GM12878 (cell line): Measurements from ENCODE around the gene EEF1AKMT3. TPM values are rescaled to one million over a fixed set of nuclear protein-coding genes. Genes with fewer than 3 reads are reported as not detected.

Source experiments
- ATAC-seq: fragments of 200-7000 bp; cut with Tn5 transposase; 3 replicates; pipeline ENCODE4 v1.9.1; 2020; ENCODE audit warnings: mild to moderate bottlenecking, moderate library complexity
- BruUV-seq: library from RNA; stranded (reverse); fragments of 400-500 nt; replicated peaks from 2 replicates; lab custom pipeline; 2021; lab: Mats Ljungman, UMichigan
- CTCF ChIA-PET: fragments of 300-600 bp; sonication (Branson Sonifier 250); formaldehyde crosslinking; extraction: SDS; loops from one replicate; lab custom pipeline; 2021; ENCODE audit warnings: inconsistent platforms; lab: Yijun Ruan, JAX
- POLR2A ChIA-PET: fragments of 350-600 bp; formaldehyde crosslinking; extraction: SDS; loops from one replicate; lab custom pipeline; 2021; ENCODE audit warnings: inconsistent platforms; lab: Charles Lee
- RAD21 ChIA-PET: fragments of 300-600 bp; sonication (Branson Sonifier 250); formaldehyde crosslinking; loops from one replicate; lab custom pipeline; 2023; ENCODE audit warnings: antibody characterized with exemption; ENCODE audit not compliant: unreplicated experiment; lab: Charles Lee
- SMC1A ChIA-PET: fragments of 300-600 bp; sonication (Branson Sonifier 250); formaldehyde crosslinking; loops from one replicate; lab custom pipeline; 2023; ENCODE audit not compliant: unreplicated experiment, uncharacterized antibody; lab: Charles Lee
- DNase-seq: peaks from one replicate; pipeline ENCODE4 v3.0.0-alpha.2; 2011; ENCODE audit warnings: low read depth, low spot score
- FAIRE-seq: peaks from 3 replicates; lab custom pipeline; 2011; peaks lifted over from hg19 to GRCh38; lab: Jason Lieb, UNC
- H2AFZ ChIP-seq: 2 replicates; pipeline ENCODE4 v1.6.0; 2011; ENCODE audit warnings: low read depth, low read length, control low read depth; ENCODE audit not compliant: control insufficient read depth
- H3K27ac ChIP-seq: 2 replicates; pipeline ENCODE4 v1.5.1; 2011; ENCODE audit warnings: control low read depth; ENCODE audit not compliant: control insufficient read depth, insufficient read depth
- H3K27me3 ChIP-seq, 2 experiments: replicated peaks in 1 of 2; 2 replicates each; pipeline versions ENCODE4 v1.6.0 to v1.6.1; 2011; ENCODE audit warnings: low read length in 1 of 2; ENCODE audit not compliant: control insufficient read depth in 2 of 2, insufficient read depth in 2 of 2
- H3K36me3 ChIP-seq, 2 experiments: 2 replicates each; pipeline ENCODE4 v1.5.1; 2011; ENCODE audit warnings: low read length in 1 of 2; ENCODE audit not compliant: control insufficient read depth in 2 of 2, insufficient read depth in 2 of 2
- H3K4me1 ChIP-seq: 2 replicates; pipeline ENCODE4 v1.6.1; 2011; ENCODE audit warnings: mild to moderate bottlenecking, low read length, moderate library complexity, mixed read lengths; ENCODE audit not compliant: control insufficient read depth, insufficient read depth
- H3K4me2 ChIP-seq: 2 replicates; pipeline ENCODE4 v1.6.0; 2011; ENCODE audit warnings: control low read depth; ENCODE audit not compliant: control insufficient read depth, insufficient read depth
- H3K4me3 ChIP-seq: fragments of 200-600 bp; sonication (generic); 2 replicates; pipeline ENCODE4 v1.5.1; 2016
- H3K79me2 ChIP-seq: 2 replicates; pipeline ENCODE4 v1.6.0; 2011; ENCODE audit warnings: low read length; ENCODE audit not compliant: control insufficient read depth, insufficient read depth
- H3K9ac ChIP-seq: 2 replicates; pipeline ENCODE4 v1.8.0; 2011; ENCODE audit warnings: low read length, control low read depth, mixed read lengths; ENCODE audit not compliant: control insufficient read depth, insufficient read depth
- H3K9me3 ChIP-seq: replicated peaks from 3 replicates; pipeline ENCODE4 v1.5.1; 2011; ENCODE audit warnings: mild to moderate bottlenecking, low read length; ENCODE audit not compliant: control insufficient read depth, insufficient read depth
- H4K20me1 ChIP-seq: 2 replicates; pipeline ENCODE4 v1.6.0; 2011; ENCODE audit not compliant: control insufficient read depth, insufficient read depth
- BCL3 ChIP-seq: IDR thresholded peaks from 2 replicates; pipeline ENCODE4 v1.6.1; 2011; ENCODE audit warnings: borderline replicate concordance, low read depth, mild to moderate bottlenecking, moderate library complexity, low read length; ENCODE audit not compliant: insufficient read depth, poor library complexity, severe bottlenecking
- CUX1 ChIP-seq: IDR thresholded peaks from 2 replicates; pipeline ENCODE4 v1.6.1; 2012; ENCODE audit warnings: improper control_type of control experiment, low read depth, low read length; ENCODE audit not compliant: insufficient replicate concordance
- DPF2 ChIP-seq: fragments of 450-650 bp; IDR thresholded peaks from 2 replicates; pipeline ENCODE4 v1.6.1; 2017; ENCODE audit warnings: mild to moderate bottlenecking
- ETV6 ChIP-seq, 2 experiments: fragments of 450-650 bp in 1 of 2; IDR thresholded peaks in 1 of 2; conservative IDR thresholded peaks in 1 of 2; 2 replicates each; pipeline ENCODE4 v1.6.1; 2014; ENCODE audit warnings: antibody characterized with exemption in 1 of 2, borderline replicate concordance in 1 of 2, low read depth in 1 of 2, mild to moderate bottlenecking in 1 of 2, moderate library complexity in 1 of 2
- GABPA ChIP-seq: IDR thresholded peaks from 2 replicates; pipeline ENCODE4 v1.6.1; 2014; ENCODE audit warnings: antibody characterized with exemption, low read depth, mild to moderate bottlenecking, inconsistent platforms
- MLLT1 ChIP-seq: fragments of 450-650 bp; IDR thresholded peaks from 2 replicates; pipeline ENCODE4 v1.6.1; 2016; ENCODE audit warnings: mild to moderate bottlenecking
- MTA2 ChIP-seq: fragments of 450-650 bp; IDR thresholded peaks from 2 replicates; pipeline ENCODE4 v1.6.1; 2016; ENCODE audit warnings: low read depth, mild to moderate bottlenecking, moderate library complexity
- MYB ChIP-seq: fragments of 150-350 bp; IDR thresholded peaks from 2 replicates; pipeline ENCODE4 v1.6.1; 2014; ENCODE audit warnings: mild to moderate bottlenecking, low read depth, low read length, borderline replicate concordance
- NBN ChIP-seq: fragments of 450-650 bp; IDR thresholded peaks from 2 replicates; pipeline ENCODE4 v1.6.1; 2016
- POLR2A ChIP-seq: IDR thresholded peaks from 2 replicates; pipeline ENCODE4 v1.6.1; 2011; ENCODE audit warnings: low read depth, mild to moderate bottlenecking, low read length
- ZNF687 ChIP-seq: fragments of 450-650 bp; IDR thresholded peaks from 2 replicates; pipeline ENCODE4 v1.6.1; 2017; ENCODE audit warnings: mild to moderate bottlenecking, moderate library complexity
- WGBS: methylation state at CpG from one replicate; pipeline ENCODE4 v1.1.6; 2016; ENCODE audit warnings: low lambda C conversion rate; ENCODE audit not compliant: insufficient replicate concordance, insufficient coverage; ENCODE audit errors: missing lambda C conversion rate; 5-methylcytosine and 5-hydroxymethylcytosine counted together
- in situ Hi-C: fragments of 300-500 bp; cut with MboI; formaldehyde crosslinking; loops from 9 replicates; pipeline ENCODE4 v1.14.3; 2018; ENCODE audit warnings: mixed read lengths
- intact Hi-C: fragments of 100-400 bp; cut with micrococcal nuclease; formaldehyde crosslinking; loops from one replicate; pipeline ENCODE4 v1.14.2; 2022; ENCODE audit not compliant: unreplicated experiment
- polyA plus RNA-seq, 11 experiments: library from polyadenylated mRNA; depleted of rRNA in 4 of 11; unstranded in 6 of 11; stranded (reverse) in 5 of 11; fragments of >200 nt; fragmentation: Nextera tagmentation in 4 of 11; fragmentation: Illumina TruSeq in 1 of 11; extraction: Ambion mirVana in 4 of 11; extraction: Trizol in 1 of 11; gene quantifications; 1 replicate in 1 of 11; 2 replicates in 10 of 11; pipeline versions ENCODE4 v1.2.1 to v1.2.3, GENCODE V29; 2011 to 2016; ENCODE audit warnings: inconsistent platforms in 2 of 11, missing spikeins in 2 of 11, low read depth in 1 of 11
- total RNA-seq, 4 experiments: library from RNA; depleted of rRNA in 3 of 4; stranded (reverse); fragments of >200 nt in 3 of 4; fragmentation: Illumina TruSeq in 1 of 4; extraction: Trizol in 1 of 4; gene quantifications; 2 replicates each; pipeline versions ENCODE4 v1.2.1 to v1.2.3, GENCODE V29; 2013 to 2021

The EEF1AKMT3 gene
- total and polyA plus RNA-seq, 10 of the 15 experiments (the other 5 are each of a cell fraction or from before 2014, with no cell fraction given), result 1.2 to 8.2 (median 3.5) TPM

- Histone ChIP-seq H3K9me3 (no peaks in the 10 kb centered on the region), H3K4me1 (peaks cover 18% of the 10 kb centered on the region), H3K36me3 (no peaks in the 10 kb centered on the region; a peak in 1 of 4 replicates), H3K9ac (no peak overlapping the region), H3K4me3 (no peak overlapping the region), H4K20me1 (no peaks in the 10 kb centered on the region), H3K27me3 (no peaks in the 10 kb centered on the region), H3K27ac (no peak overlapping the region), H3K4me2 (no peak overlapping the region), H3K79me2 (peaks cover 18% of the 10 kb centered on the region), H2AFZ (no peak overlapping the region)
- in situ Hi-C loops (no loop called here), intact Hi-C loops (no loop called here)
- ChIA-PET RAD21 (no interaction called here), POLR2A (interaction anchor here (0.9 kb wide), 1 partner anchor 12 kb away, joined by 4 read pairs; the partner anchor contains the start of gene CDK4), SMC1A (no interaction called here), CTCF (interaction anchor here (3.8 kb wide), 1 partner anchor 155 kb away, joined by 22 read pairs; no protein-coding TSS in a partner anchor)
- FAIRE-seq (no peak), DNase-seq (no peak), ATAC-seq (no peak)
- no TSS peak for BruUV-seq
- 92% methylated on average over 7 of the region's 7 CpGs for whole genome bisulfite sequencing
- TF ChIP-seq BCL3, result no peak
- no peak for TF ChIP-seq ZNF687
- TF ChIP-seq DPF2, result no peak
- TF ChIP-seq POLR2A, result no peak
- TF ChIP-seq ETV6 (conservative IDR thresholded peaks at IDR 0.05 in 1 of 2, IDR thresholded peaks at IDR 0.05 in 1 of 2; ENCODE audit: borderline replicate concordance in 1 of 2, low read depth in 1 of 2), result no peak
- no peak for TF ChIP-seq CUX1
- no peak for TF ChIP-seq MYB
- no peak for TF ChIP-seq MLLT1
- TF ChIP-seq GABPA, result no peak
- no peak for TF ChIP-seq MTA2
- no peak for TF ChIP-seq NBN
Measured at GRCh38 chr12:57739387-57739786, 33.0 kb upstream of the EEF1AKMT3 start.
